ENCODE results near the gene PTPN4.
"Not testable (repeated sequence)": the region's sequence is repeated elsewhere in the genome, so short reads cannot be mapped to it uniquely, and the experiment has no call there.

Gene PTPN4

GRCh38 chr2:119804409-119804808 lies 44.7 kb downstream of the PTPN4 start:
- not testable (repeated sequence) for DNase-seq (ENCODE audit: low read depth, low spot score)

DNA sequence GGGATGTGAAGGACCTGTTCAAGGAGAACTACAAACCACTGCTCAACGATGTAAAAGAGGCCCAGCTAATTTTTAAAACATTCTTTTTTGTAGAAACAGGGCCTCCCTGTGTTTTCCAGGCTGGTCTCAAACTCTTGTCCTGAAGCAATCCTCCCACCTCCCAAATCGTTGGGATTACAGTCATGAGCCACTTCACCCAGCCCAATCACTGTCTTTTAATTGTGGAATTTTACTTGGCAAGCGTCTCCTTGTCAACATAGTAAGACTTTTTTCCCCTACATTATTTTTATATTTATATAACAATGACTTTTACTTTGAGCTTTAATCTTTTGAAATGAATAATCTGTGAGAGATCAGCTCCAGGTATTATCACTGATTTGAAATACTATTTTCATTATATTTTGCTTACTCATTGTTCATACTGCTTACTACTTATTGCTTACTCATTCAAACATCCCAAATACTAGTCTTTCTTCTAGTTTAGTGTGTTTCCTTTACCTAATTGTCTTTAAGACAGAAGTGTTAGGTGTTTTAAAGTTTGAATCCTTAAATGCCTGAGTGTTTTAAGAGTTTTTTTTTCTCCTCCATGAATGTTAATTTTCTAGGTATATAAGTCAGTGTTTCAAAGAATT lies 48.9 kb downstream of the PTPN4 start:
- no peak for DNase-seq (ENCODE audit: low read depth, low spot score)

- no peak for DNase-seq (ENCODE audit: low read depth, low spot score)
Observed at GRCh38 chr2:119809339-119810048, 49.8 kb downstream of the PTPN4 start.

DNA sequence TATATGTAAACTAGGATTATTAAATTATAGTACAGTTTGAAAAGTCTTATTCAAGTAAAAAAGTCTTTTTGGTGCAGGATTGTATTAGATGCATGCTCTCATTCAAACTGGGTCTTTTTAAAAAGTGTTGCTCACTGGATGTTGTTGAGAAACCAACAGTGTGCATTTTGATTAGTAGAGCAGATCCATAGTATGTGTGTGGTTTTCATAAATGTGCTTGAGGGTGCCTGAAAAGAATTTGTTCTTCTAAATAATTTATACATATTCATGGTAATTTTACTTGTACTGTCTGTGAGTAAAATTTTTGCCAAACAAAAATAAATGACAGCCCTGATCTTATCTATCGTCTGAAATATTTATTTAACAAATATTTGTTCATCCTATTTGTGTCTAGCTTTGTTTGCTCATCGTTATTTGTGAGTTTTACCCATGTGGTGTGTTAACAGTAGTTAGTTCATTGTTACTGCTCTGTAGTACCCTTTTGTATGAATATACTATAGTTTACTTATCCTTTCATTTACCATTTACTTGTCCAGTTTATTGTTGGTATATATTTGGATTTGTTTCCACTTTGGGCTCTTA lies 50.4 kb downstream of the PTPN4 start:
- no peak for DNase-seq (ENCODE audit: low read depth, low spot score)

DNA sequence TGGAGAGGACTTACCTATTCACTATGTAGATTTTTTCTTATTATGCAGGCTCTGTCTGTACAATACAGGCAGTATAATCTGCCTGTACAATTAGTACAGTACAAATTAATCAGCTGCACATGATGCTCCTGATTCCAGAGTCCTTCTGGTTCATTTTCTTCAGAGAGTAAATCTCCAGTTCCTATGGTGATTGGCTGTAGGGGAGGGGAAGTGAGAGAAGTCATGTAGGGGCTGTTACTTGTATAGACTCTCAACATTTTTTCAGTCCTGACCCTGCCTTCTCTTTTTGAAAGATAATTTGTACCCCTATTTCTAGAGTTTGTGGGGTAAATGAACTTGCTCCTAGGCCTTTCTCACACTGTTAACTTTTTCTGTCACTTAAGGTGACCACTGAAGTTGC lies 54.5 kb downstream of the PTPN4 start:
- no peak for DNase-seq (ENCODE audit: low read depth, low spot score)

- DNase-seq (ENCODE audit: low read depth, low spot score), result no peak
Observed at GRCh38 chr2:119818792-119819191, 59.1 kb downstream of the PTPN4 start.

DNA sequence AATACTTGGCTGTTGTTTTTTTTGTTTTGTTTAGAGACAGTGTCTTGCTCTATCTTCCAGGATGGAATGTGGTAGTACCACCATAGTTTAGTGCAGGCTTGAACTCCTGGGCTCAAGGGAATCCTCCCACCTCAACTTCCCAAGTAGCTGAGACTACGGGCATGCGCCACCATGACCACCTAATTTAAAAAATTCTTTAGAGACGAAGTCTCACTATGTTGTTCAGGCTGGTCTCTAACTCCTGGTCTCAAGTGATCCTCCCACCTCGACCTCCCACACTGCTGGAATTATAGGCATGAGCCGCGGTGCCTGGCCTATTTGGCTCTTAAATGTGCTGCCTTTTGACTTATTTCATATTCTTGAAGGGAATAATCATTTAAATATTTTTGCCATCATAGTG lies 60.1 kb downstream of the PTPN4 start:
- no peak for DNase-seq (ENCODE audit: low read depth, low spot score)

DNA sequence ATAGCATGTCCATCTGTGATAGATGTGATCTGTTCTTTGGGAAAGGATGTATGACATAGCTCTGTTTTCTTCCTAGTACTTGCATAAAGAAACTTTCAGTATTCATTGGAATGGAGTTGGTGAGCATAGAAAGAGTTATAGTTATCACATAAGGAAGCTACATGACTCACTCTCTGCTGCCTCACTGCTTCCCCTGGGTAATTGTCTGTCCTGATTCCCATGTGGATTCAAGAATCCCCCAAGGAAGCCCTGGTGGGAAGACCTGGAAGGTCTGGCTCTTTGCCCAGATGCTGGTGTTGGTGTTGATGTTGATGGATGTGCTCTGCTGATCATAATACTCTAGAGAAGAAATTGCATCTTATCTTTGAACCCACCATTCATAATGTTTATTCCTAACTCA lies 60.6 kb downstream of the PTPN4 start:
- peak; percentile 50 for DNase-seq (ENCODE audit: low read depth, low spot score)

DNA sequence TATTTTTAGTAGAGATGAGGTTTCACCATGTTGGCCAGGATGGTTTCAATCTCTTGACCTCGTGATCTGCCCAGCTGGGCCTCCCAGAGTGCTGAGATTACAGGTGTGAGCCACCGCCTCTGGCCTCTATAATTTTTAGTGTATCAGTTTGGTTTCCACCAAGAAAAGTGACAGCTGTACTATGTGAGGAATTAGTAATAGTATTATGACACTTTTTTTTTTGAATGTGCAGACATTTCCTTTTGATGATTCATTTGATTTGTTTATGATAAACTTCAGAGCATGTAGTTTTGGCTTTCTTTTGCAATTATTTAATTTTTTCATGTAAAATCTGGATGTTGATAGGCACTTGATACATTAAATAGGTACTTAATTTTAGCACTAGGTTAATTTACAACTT lies 61.5 kb downstream of the PTPN4 start:
- DNase-seq (ENCODE audit: low read depth, low spot score), result no peak

- no peak for DNase-seq (ENCODE audit: low read depth, low spot score)
Observed at GRCh38 chr2:119823734-119824334, 64.1 kb downstream of the PTPN4 start.

DNA sequence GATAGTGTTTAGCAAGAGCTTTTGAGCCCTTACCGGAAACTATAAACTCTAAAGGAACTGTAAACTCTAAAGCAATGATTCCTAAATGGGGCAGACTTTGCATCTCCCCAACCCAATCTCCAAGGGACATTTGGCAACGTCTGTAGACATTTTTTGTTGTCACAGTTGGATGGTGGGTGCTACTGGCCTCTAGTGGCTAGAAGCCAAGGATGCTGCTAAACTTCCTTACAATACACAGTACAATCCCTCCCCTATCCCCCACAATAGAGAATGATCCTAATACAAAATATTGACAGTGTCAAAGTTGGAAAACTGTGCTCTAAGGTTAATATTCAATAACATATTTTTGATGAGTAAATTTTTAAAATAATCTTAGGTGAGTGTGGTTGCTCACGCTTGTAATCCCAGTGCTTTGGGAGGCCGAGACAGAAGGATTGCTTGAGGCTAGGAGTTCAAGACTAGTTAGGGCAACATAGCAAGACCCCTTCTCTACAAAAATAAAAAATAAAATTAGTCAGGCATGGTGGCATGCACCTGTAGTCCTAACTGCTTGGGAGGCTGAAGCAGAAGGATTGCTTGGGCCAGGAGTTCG lies 66.7 kb downstream of the PTPN4 start:
- no peak for DNase-seq (ENCODE audit: low read depth, low spot score)

DNA sequence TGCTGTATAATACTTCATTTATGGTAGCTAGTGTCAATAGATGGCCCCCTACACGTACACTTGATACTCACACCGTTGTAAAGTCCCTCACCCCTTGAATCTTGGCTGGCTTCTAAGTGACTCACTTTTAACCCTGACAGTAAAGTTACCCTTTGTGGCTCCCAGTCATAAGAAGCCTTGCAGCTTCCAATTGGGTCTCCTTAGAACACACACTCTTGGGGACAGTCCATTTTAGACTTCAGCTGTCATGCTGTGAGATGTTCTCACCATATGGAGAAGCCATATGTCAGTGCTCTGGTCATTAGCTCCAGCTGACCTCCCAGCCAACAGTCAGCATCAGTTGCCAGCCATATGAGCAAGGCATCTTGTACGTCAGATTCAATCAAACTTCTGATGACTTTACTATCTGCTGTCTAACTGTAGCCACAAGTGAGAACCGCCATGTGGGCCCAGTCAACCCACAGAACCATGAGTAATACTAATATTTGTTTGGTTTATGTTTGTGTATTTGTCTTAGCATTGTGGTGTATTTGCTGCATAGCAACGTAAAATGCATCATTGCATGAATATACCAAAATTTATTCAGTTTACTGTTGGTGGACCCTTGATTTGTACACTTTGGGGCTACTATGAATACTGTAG lies 68.3 kb downstream of the PTPN4 start:
- DNase-seq (ENCODE audit: low read depth, low spot score), result no peak

DNA sequence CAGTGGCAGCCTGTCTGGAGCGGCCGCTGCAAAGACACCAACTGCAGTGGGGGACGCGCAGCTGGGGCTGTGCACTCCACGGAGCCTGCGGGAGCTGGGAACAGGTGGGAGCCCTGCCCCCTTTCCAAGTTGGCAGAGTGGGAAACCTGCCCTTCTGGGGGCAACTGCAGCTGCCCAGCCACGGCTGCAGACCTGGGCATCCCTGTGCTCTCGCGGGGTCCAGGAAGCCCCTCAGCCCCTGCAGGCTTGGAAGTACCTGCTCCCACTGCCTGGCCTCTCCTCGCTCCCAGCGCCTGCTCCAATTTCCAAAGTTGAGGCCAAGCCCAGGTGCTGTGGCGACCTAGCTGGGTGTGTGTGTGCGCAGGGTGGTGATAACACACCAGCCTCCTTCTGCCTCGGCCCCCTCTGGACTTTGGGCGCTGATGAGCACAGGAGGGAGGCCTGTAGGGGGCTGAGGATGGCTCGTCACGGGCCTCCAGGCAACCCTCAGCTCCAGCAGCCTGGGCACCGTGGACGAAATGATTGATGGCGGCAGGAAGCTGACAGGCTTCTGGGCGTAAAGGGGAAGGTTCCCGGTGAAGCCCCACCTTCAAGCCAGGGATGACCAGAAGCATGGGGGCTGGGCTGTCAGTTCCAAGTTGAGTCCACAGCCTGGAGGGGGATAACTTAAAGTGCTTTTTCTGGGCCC lies 76.9 kb downstream of the PTPN4 start:
- no peak for DNase-seq (ENCODE audit: low read depth, low spot score)

DNA sequence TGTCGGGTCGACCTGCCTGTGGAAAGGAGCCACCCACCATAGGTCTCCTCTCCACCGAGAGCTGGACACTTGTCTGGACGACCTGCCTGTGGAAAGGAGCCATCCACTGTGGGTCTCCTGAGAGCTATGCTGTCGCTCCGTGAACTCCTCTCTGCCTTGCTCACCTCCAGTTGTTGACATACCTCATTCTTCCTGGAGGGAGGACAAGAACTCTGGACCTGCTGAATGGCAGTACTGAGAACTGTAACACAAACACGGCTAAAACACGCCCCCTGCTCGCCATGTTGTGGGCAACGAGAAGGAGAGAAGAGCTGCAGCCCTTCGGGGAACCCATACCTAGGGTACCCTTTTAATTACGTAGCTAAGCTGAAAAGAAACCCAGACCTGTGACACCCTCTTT lies 77.6 kb downstream of the PTPN4 start:
- DNase-seq (ENCODE audit: low read depth, low spot score), result no peak

DNA sequence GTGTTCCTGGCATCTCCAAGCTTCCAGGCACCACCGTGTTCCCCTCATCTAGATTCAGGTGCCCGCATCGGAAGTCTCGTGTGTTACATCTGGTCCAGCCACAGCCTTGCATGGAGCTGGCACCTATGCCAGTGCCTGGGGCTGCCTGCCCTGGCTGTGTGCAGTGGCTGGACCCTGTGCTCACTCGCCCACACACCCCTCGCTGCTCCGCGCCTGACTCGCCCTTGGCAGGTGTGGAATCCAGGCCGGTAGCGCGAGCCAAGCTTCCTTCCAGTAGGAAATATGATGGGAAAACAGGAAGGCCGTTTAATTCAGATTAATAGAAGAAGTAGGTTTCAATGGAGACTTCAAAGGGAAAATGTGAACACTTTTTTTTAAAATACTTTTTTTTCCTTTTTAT lies 78.0 kb downstream of the PTPN4 start:
- DNase-seq (ENCODE audit: low read depth, low spot score), result no peak

DNA sequence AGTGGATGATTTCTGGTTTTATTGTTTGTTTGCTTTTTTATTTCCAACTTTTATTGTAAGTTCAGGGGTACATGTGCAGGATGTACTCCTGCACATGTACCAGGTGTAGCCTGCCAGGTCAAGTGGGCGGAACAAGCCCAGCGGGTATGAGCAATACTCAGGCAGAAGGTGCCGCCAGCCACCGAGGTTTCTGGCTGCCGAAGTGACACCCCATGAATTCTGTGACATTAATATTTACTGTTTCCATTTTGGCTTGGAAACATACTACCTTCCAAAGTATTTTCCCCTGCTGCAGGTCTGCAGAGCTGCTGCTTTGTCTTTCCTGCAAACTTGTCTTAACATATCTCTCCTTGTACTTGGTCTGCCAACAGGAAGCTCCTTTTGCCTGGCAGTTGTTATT lies 78.5 kb downstream of the PTPN4 start:
- no peak for DNase-seq (ENCODE audit: low read depth, low spot score)

GRCh38 chr2:119841550-119841949 lies 81.8 kb downstream of the PTPN4 start:
- DNase-seq (ENCODE audit: low read depth, low spot score), result no peak

DNA sequence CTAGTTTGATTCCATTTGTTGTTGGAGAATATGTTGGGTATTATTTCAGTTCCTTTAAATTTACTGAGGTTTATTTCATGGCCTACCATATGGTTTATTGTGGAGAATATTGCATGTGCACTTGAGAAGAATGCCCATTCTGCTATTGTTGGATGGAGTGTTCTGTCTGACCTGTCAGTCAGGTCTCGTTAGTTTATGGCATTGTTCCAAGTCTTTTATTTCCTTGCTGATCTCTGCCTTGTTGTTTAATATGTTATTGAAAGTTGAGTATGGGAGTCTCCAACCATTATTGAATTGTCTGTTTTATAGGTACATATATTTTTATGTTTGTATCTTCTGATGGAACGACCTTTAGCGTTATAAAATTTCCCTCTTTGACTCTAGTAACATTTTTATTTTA lies 86.3 kb downstream of the PTPN4 start:
- no peak for DNase-seq (ENCODE audit: low read depth, low spot score)

DNA sequence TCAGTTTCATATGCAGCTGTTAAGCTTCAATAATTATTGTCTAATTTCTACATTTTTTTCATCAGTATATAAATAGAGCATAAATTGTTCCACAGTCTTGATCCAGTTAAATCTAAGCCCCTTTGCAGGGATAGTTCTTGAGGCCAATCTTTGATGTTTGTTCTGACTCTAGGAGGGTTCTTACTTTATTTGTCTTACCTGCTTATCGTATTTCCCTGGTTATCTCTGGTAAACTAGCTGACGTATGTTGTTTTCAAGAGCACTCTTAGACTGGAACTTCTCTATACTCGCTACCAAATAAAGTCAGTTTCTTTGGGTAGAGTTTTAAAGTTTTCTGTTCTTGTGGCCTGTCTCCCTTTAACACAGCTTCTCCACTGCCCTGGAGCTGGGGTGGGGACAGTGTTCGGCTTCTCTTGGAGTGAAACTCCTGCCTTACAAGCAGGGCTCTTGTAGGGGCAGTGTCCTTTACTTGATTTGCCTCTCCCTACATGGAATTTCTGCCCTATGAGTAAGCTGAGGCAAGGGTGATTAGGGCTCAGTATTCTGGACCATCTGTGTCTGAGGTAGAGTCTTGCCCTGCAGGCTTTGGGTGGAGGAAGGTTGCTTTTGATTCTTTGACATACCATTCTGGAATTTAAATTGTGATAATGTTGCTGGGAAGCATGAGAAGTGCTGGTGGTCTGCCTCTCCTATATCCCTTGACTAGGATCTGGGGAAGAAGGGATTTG lies 90.3 kb downstream of the PTPN4 start:
- no peak for DNase-seq (ENCODE audit: low read depth, low spot score)

DNA sequence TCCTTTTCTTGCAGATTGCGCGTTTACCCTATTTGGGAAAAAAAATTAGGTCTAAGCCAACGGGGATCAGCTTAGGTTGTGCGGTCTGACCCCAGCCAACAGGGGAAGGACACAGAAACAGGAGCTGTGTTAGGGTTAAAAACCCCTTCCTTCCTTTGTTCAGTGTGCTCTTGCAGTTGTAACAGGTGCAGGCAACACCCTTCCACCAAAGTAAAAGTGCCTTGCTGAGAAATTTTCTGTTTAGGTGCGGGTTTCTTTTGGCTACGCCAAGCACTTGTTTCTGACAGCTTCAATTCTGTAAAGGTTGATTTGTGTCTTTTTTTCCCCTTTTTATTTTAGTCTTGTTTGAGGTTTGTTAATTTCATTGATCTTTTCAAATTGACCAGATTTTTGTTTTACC lies 92.5 kb downstream of the PTPN4 start:
- no peak for DNase-seq (ENCODE audit: low read depth, low spot score)

All from smooth muscle cell of the brain vasculature (primary cell).